ENCODE measurements around the gene GABRG3.

Gene GABRG3

GRCh38 chr15:27483124-27483523 lies 512.1 kb downstream of the GABRG3 start:
- Histone ChIP-seq H3K4me1 (ENCODE audit: control insufficient read depth in 5 of 5, insufficient read depth in 5 of 5, low read length in 5 of 5) (no peaks in the 10 kb centered on the region), H3K9me3 (ENCODE audit: control insufficient read depth in 5 of 5, low read length in 5 of 5) (peaks cover 0 to 10% (median 1%) of the 10 kb centered on the region in 5 donors)

DNA sequence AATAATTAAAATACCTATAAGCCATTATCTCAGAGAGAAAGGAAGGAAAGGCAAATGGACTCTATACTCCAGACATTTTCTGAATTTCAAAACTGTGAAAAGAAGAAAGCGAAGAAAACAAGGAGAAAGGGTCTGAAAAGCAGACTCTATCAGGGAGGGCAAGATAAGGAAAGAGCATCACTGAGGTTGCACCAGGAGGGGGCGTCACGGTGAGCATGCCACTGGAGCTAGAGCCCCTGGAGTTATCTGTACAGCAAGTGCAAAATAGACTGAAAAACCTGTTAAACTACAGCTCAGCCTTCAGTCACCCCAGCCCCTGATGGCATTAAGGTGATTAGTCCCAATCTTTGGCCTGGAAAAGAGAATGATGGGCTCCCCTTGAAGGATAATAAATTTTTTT lies 514.3 kb downstream of the GABRG3 start:
- Histone ChIP-seq H3K4me1 (ENCODE audit: control insufficient read depth in 5 of 5, insufficient read depth in 5 of 5, low read length in 5 of 5) (no peaks in the 10 kb centered on the region), H3K4me3 (ENCODE audit: low read depth in 1 of 5, low read length in 5 of 5) (no peak overlapping the region), H3K9ac (ENCODE audit: low read length in 5 of 5) (no peak overlapping the region), H3K27ac (ENCODE audit: low read depth, low read length) (no peak overlapping the region), H3K36me3 (ENCODE audit: control insufficient read depth in 5 of 5, insufficient read depth in 5 of 5, low read length in 5 of 5) (no peaks in the 10 kb centered on the region), H3K27me3 (ENCODE audit: control insufficient read depth in 5 of 5, insufficient read depth in 4 of 5, low read length in 5 of 5) (no peaks in the 10 kb centered on the region), H3K9me3 (ENCODE audit: control insufficient read depth in 5 of 5, low read length in 5 of 5) (peaks cover 0 to 11% (median 4%) of the 10 kb centered on the region in 5 donors)

More at GRCh38 chr15:27483124-27483523, 512.1 kb downstream of the GABRG3 start:
- no peak overlapping the region for H3K27ac ChIP-seq (ENCODE audit: low read depth, low read length)
- H3K36me3 ChIP-seq (ENCODE audit: control insufficient read depth in 5 of 5, insufficient read depth in 5 of 5, low read length in 5 of 5) = no peaks in the 10 kb centered on the region
- H3K4me3 ChIP-seq (ENCODE audit: low read depth in 1 of 5, low read length in 5 of 5) = no peak overlapping the region
- no peak overlapping the region for H3K9ac ChIP-seq (ENCODE audit: low read length in 5 of 5)
- H3K27me3 ChIP-seq (ENCODE audit: control insufficient read depth in 5 of 5, insufficient read depth in 4 of 5, low read length in 5 of 5) = no peaks in the 10 kb centered on the region

DNA sequence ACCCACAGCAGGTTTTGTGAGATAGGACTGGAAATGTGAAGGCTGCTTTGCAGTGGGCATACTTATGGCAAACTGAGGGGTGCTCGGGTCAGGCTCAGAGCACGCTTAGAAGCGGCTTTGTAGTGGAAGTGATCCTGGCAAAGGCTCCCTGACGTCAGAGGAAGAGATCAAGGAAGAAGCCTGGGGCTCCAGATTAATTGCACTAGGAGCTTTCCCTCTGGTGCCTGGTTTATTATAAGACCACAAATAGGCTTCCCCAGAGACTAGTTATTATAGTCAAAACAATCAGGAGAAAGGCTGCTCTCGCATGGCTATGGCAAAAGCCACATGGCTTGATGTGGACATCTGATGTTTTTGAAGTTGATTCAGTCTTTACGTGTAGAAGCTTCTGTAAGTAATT lies 515.1 kb downstream of the GABRG3 start:
- no peaks in the 10 kb centered on the region for H3K27me3 ChIP-seq (ENCODE audit: control insufficient read depth in 5 of 5, insufficient read depth in 4 of 5, low read length in 5 of 5)
- H3K36me3 ChIP-seq (ENCODE audit: control insufficient read depth in 5 of 5, insufficient read depth in 5 of 5, low read length in 5 of 5) = no peaks in the 10 kb centered on the region
- H3K9me3 ChIP-seq (ENCODE audit: control insufficient read depth in 5 of 5, low read length in 5 of 5) = peaks cover 0 to 14% (median 4%) of the 10 kb centered on the region in 5 donors
- no peaks in the 10 kb centered on the region for H3K4me1 ChIP-seq (ENCODE audit: control insufficient read depth in 5 of 5, insufficient read depth in 5 of 5, low read length in 5 of 5)
- no peak overlapping the region for H3K9ac ChIP-seq (ENCODE audit: low read length in 5 of 5)
- no peak overlapping the region for H3K27ac ChIP-seq (ENCODE audit: low read depth, low read length)
- no peak overlapping the region for H3K4me3 ChIP-seq (ENCODE audit: low read depth in 1 of 5, low read length in 5 of 5)

GRCh38 chr15:27486683-27487647 lies 516.0 kb downstream of the GABRG3 start:
- H3K9ac ChIP-seq (ENCODE audit: low read length in 5 of 5) = no peak overlapping the region
- peaks cover 0 to 14% (median 4%) of the 10 kb centered on the region in 5 donors for H3K9me3 ChIP-seq (ENCODE audit: control insufficient read depth in 5 of 5, low read length in 5 of 5)
- H3K4me1 ChIP-seq (ENCODE audit: control insufficient read depth in 5 of 5, insufficient read depth in 5 of 5, low read length in 5 of 5) = no peaks in the 10 kb centered on the region
- no peaks in the 10 kb centered on the region for H3K36me3 ChIP-seq (ENCODE audit: control insufficient read depth in 5 of 5, insufficient read depth in 5 of 5, low read length in 5 of 5)
- no peak overlapping the region for H3K27ac ChIP-seq (ENCODE audit: low read depth, low read length)
- H3K4me3 ChIP-seq (ENCODE audit: low read depth in 1 of 5, low read length in 5 of 5) = no peak overlapping the region
- H3K27me3 ChIP-seq (ENCODE audit: control insufficient read depth in 5 of 5, insufficient read depth in 4 of 5, low read length in 5 of 5) = no peaks in the 10 kb centered on the region

DNA sequence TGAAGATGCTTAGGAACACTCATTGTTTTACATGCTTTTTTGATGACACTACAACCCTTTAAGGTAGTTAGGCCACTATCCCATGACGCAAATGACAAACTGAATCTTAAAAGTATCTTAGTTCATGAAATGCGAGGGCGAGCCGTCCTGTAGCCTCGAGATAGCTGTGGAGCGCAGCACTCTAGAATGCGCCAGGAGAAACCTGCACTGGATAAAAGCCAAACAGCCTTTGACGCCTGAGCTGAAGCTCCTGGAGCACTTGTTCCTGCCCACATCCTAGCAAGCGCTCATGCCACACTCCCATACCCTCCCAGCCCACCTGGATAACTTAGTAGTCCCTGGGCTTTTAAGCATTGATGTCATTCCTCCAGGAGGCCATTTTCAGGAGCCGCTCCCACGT lies 516.9 kb downstream of the GABRG3 start:
- no peaks in the 10 kb centered on the region for H3K36me3 ChIP-seq (ENCODE audit: control insufficient read depth in 5 of 5, insufficient read depth in 5 of 5, low read length in 5 of 5)
- H3K27me3 ChIP-seq (ENCODE audit: control insufficient read depth in 5 of 5, insufficient read depth in 4 of 5, low read length in 5 of 5) = no peaks in the 10 kb centered on the region

DNA sequence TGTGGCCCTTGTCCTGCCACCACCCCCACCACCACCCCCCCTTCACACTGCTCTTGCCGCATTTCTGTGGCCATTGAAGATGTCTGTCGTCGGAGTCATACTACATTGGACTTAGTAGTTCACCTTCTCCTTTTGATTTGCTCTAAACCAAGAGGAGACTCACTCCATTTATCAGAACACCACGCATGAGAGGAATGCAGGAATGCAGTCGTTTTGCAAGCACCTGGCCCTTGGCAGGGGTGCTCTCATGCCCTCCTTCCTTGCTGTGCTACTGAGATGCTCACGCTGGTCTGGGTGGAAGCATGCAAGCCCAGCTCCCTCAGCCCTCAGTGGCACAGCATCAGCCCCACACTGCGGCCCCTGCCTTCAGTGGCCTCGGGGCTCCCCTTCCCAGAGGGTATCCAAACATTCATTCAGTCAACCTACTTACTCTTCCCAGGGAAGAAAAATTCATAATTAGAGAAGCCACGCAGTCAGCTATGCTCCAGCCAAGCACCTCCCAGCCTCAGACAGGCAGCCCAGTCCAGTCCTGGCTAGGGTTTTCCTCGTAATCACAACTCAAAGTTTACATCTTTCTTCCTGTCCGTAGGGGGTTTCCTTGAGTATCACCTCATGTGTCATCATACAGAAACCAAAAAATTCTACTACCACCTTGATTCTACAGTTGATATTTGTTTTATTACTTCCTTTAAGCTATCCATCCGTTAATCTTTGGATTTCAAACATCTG lies 520.0 kb downstream of the GABRG3 start:
- Histone ChIP-seq H3K27me3 (ENCODE audit: control insufficient read depth in 5 of 5, insufficient read depth in 4 of 5, low read length in 5 of 5) (no peaks in the 10 kb centered on the region), H3K9ac (ENCODE audit: low read length in 5 of 5) (no peak overlapping the region), H3K4me1 (ENCODE audit: control insufficient read depth in 5 of 5, insufficient read depth in 5 of 5, low read length in 5 of 5) (no peaks in the 10 kb centered on the region), H3K9me3 (ENCODE audit: control insufficient read depth in 5 of 5, low read length in 5 of 5) (peaks cover 0 to 9% (median 4%) of the 10 kb centered on the region in 5 donors), H3K36me3 (ENCODE audit: control insufficient read depth in 5 of 5, insufficient read depth in 5 of 5, low read length in 5 of 5) (no peaks in the 10 kb centered on the region), H3K4me3 (ENCODE audit: low read depth in 1 of 5, low read length in 5 of 5) (no peak overlapping the region), H3K27ac (ENCODE audit: low read depth, low read length) (no peak overlapping the region)

More for the DNA sequence above, 516.9 kb downstream of the GABRG3 start:
- H3K9me3 ChIP-seq (ENCODE audit: control insufficient read depth in 5 of 5, low read length in 5 of 5) = peaks cover 0 to 14% (median 4%) of the 10 kb centered on the region in 5 donors
- H3K9ac ChIP-seq (ENCODE audit: low read length in 5 of 5) = no peak overlapping the region
- H3K4me1 ChIP-seq (ENCODE audit: control insufficient read depth in 5 of 5, insufficient read depth in 5 of 5, low read length in 5 of 5) = no peaks in the 10 kb centered on the region
- no peak overlapping the region for H3K27ac ChIP-seq (ENCODE audit: low read depth, low read length)
- H3K4me3 ChIP-seq (ENCODE audit: low read depth in 1 of 5, low read length in 5 of 5) = no peak overlapping the region

- Histone ChIP-seq H3K27ac (ENCODE audit: low read depth, low read length) (no peak overlapping the region), H3K4me3 (ENCODE audit: low read depth in 1 of 5, low read length in 5 of 5) (no peak overlapping the region)
Measured at GRCh38 chr15:27491666-27492621, 521.0 kb downstream of the GABRG3 start.

DNA sequence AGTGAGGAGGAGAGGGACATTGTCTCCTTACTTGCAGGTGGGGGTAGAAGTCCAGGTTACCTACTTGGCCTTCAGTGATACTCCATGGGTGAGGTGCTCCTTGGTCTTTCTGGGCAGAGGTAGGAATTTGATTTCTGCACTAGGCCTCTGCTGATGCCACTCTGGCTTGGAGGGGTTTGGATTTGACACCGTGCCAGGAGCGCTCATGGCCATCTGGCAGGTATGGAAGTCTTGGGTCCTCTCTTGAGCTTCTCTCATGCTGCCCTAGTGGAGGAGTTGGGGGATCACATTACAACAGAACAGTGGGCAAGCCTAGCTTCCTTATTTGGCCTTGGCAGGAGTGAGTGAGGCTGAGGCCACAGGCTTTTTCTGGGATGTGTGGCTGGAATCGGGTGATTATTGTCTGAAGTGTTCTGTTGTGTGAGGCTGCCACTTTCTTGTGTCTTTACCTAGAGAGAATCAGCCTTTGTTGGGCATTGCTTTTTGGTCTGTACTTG lies 525.0 kb downstream of the GABRG3 start:
- Histone ChIP-seq H3K36me3 (ENCODE audit: control insufficient read depth in 5 of 5, insufficient read depth in 5 of 5, low read length in 5 of 5) (no peaks in the 10 kb centered on the region), H3K27me3 (ENCODE audit: control insufficient read depth in 5 of 5, insufficient read depth in 4 of 5, low read length in 5 of 5) (no peaks in the 10 kb centered on the region), H3K27ac (ENCODE audit: low read depth, low read length) (no peak overlapping the region), H3K4me3 (ENCODE audit: low read depth in 1 of 5, low read length in 5 of 5) (no peak overlapping the region), H3K9me3 (ENCODE audit: control insufficient read depth in 5 of 5, low read length in 5 of 5) (peaks cover 0 to 8% (median 3%) of the 10 kb centered on the region in 5 donors), H3K9ac (ENCODE audit: low read length in 5 of 5) (no peak overlapping the region), H3K4me1 (ENCODE audit: control insufficient read depth in 5 of 5, insufficient read depth in 5 of 5, low read length in 5 of 5) (no peaks in the 10 kb centered on the region)

More at GRCh38 chr15:27491666-27492621, 521.0 kb downstream of the GABRG3 start:
- Histone ChIP-seq H3K9me3 (ENCODE audit: control insufficient read depth in 5 of 5, low read length in 5 of 5) (peaks cover 0 to 9% (median 4%) of the 10 kb centered on the region in 5 donors), H3K4me1 (ENCODE audit: control insufficient read depth in 5 of 5, insufficient read depth in 5 of 5, low read length in 5 of 5) (no peaks in the 10 kb centered on the region), H3K9ac (ENCODE audit: low read length in 5 of 5) (no peak overlapping the region), H3K36me3 (ENCODE audit: control insufficient read depth in 5 of 5, insufficient read depth in 5 of 5, low read length in 5 of 5) (no peaks in the 10 kb centered on the region), H3K27me3 (ENCODE audit: control insufficient read depth in 5 of 5, insufficient read depth in 4 of 5, low read length in 5 of 5) (no peaks in the 10 kb centered on the region)

- Histone ChIP-seq H3K27me3 (ENCODE audit: control insufficient read depth in 5 of 5, insufficient read depth in 4 of 5, low read length in 5 of 5) (no peaks in the 10 kb centered on the region), H3K4me3 (ENCODE audit: low read depth in 1 of 5, low read length in 5 of 5) (no peak overlapping the region), H3K36me3 (ENCODE audit: control insufficient read depth in 5 of 5, insufficient read depth in 5 of 5, low read length in 5 of 5) (no peaks in the 10 kb centered on the region), H3K9ac (ENCODE audit: low read length in 5 of 5) (no peak overlapping the region), H3K27ac (ENCODE audit: low read depth, low read length) (no peak overlapping the region), H3K9me3 (ENCODE audit: control insufficient read depth in 5 of 5, low read length in 5 of 5) (peaks cover 0 to 8% (median 3%) of the 10 kb centered on the region in 5 donors), H3K4me1 (ENCODE audit: control insufficient read depth in 5 of 5, insufficient read depth in 5 of 5, low read length in 5 of 5) (no peaks in the 10 kb centered on the region)
Measured at GRCh38 chr15:27498700-27499099, 527.7 kb downstream of the GABRG3 start.

Measured in subcutaneous abdominal adipose tissue (tissue), 5 donors.